ENCODE data around the gene KCNN1.
"Not testable (repeated sequence)": the region's sequence is repeated elsewhere in the genome, so short reads cannot be mapped to it uniquely, and the experiment has no call there.

KCNN1 gene

DNA sequence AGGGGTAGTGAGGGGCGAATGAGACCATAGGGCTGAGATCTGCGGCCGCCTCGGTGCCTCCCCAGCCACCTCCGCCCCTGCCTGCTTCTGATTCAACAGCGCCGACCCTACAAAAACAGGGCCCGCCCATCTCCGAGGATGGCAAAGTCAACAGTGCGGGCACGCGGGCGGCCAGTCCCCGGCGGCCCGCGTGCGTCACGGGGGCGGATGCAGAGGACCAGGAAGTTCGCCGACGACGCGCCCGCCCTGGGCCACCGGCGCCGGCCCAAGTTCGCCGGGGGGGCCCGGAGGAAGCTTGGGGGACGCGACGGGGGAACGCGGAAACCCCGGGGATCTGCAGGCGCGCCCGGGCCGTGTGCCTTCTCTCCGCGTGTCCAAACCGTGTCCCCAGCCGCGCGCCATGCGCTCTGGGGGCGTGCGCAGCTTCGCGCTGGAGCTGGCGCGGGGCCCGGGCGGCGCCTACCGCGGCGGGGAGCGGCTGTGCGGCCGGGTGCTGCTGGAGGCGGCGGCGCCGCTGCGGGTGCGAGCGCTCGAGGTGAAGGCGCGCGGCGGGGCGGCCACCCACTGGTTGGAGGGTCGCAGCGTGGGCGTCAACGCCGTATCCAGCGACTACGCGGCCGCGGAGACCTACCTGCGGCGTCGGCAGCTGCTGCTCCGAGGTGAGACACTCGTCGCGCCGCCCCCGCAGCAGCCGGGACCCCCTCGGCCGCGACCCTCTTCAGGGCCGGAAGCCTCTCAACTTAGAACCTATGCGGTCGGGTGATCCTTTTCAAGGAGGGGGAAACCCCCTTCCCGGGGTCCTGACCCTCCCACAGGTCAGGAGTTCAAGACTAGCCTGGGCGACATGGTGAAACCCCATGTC is 34.2 kb downstream of the KCNN1 start:
- no peak for DNase-seq (ENCODE audit: low read depth, low spot score)

DNA sequence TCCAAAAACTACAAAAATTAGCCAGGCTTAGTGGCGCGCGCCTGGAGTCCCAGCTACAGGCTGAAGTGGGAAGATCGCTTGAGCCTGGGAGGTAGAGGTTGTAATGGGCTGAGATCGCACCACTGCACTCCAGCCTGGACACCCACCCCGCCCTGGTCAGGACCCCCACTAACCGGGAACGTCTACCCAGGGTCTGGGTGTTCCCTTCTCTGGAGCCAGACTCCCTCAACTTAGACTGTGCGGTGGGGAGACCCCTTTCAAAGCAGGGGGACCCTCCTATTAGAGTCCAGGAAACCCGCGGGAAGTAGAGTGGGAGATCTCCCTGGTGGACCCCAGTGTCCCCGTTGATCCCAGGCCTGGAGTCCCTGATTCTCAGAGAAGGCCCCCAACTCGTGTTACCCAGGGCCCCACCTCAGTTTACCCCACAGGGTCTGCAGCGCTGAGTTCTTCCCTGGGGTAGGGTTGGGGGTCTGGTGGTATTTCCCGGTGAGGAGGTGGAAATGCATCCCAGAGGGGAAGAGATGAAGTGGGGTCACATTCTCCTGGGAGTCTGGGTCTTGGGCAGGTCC is 35.0 kb downstream of the KCNN1 start:
- no peak for DNase-seq (ENCODE audit: low read depth, low spot score)

DNA sequence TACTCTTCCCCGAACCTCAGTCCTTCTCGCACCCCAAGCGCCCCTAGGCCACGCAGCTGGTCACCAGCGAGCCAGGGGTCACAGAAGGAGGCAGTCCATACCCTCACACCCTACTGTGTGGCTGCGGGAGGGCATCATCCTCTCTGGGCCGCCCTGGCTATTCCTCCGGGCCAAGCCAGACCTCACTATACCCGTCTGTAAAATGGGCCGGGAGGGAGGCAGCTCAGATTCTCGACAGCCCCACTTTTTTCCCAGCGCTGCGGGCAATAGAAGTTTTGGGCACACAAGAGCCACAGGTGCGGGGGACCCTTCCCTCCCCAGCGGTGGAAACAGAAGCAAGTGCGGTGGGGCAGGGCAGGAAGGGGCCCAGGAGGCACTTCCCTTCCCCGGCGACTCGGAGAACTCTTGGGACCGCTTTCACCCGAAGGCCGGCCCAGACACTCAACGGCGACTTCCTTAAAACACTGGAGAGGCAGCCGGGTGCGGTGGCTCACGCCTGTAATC is 35.5 kb downstream of the KCNN1 start:
- no peak for DNase-seq (ENCODE audit: low read depth, low spot score)

DNA sequence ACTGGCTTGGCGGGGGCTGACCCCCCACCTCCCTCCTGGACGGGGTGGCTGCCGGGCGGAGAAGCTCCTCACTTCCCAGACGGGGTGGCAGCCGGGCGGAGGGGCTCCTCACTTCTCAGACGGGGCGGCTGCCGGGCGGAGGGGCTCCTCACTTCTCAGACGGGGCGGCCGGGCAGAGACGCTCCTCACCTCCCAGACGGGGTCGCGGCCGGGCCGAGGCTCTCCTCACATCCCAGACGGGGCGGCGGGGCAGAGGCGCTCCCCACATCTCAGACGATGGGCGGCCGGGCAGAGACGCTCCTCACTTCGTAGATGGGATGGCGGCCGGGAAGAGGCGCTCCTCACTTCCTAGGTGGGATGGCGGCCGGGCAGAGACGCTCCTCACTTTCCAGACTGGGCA is 38.8 kb downstream of the KCNN1 start:
- DNase-seq (ENCODE audit: low read depth, low spot score), result not testable (repeated sequence)

DNA sequence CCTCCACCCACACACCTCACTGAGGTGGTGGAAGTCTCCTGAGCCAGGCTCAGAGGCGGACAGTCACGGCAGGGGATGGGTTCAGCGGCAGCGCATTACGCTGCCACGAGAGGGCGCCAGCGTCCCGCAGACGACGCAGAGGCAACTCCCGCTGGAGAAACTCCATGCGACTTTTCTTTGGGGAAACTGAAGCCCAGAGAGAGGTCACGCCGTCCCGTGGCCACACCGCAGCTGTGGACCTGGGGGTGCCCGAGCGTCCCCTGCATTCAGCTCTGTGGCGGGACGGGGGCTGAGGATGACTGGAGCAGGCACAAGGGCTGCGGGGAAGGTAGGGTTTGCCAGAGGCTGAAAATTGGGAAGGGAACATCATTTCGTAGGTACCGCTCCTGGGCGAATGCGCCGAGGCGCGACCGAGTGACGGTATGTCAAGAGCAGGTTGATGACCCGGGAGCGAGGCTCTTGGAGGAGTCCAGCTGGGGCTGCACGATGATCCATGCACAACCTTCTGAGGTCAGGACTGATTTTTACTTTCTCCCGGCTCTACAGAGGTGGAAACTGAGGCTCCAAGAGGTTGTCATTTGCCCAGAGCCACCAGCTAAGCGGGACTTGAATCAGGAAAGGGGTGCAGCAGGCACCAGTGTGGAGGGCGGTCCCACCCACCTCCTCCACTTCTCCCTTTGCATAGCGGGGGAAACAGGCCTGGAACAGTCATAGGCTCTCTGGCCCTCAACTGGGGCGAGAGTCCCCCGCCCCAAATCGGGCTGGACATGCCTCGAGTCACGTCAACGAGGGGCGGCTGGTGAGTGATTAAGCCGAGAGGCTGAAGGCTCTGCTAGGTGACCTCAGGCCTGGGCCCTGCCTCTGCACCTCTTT is 40.4 kb downstream of the KCNN1 start:
- DNase-seq (ENCODE audit: low read depth, low spot score), result no peak

DNA sequence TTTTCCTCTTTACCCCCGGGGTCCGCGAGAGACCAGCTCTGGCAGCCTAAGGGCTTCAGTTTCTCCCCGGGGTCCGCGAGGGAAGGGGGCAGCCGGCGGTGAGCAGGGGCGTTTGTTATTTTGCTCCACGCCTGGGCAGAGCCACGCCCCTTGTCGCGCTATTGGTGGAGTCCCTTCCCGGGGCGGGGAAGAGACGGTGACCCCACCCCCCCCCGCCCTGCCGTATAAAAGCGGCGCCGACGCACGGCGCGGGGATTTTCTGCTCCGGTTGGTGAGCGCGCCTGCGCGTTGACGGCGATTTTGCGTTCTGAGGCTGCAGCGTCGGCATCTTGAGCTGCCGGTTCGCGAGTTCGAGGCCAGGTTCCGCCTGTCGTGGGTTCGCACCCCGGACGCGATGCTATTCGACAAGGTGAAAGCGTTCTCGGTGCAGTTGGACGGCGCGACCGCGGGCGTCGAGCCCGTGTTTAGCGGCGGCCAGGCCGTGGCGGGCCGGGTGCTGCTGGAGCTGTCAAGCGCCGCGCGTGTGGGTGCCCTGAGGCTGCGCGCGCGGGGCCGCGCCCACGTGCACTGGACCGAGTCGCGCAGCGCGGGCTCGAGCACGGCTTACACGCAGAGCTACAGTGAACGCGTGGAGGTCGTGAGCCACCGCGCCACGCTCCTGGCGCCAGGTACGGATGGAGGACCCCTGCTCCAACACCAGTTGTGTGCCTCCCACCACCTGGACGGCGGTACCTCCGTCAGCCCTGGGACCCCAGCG is 41.2 kb downstream of the KCNN1 start, which contains the start of gene ARRDC2:
ARRDC2 (plus strand) TSS at position 254 of the 757 bp plus-strand sequence; CDS start at position 395, 141 bp downstream.
- no peak for DNase-seq (ENCODE audit: low read depth, low spot score)

DNA sequence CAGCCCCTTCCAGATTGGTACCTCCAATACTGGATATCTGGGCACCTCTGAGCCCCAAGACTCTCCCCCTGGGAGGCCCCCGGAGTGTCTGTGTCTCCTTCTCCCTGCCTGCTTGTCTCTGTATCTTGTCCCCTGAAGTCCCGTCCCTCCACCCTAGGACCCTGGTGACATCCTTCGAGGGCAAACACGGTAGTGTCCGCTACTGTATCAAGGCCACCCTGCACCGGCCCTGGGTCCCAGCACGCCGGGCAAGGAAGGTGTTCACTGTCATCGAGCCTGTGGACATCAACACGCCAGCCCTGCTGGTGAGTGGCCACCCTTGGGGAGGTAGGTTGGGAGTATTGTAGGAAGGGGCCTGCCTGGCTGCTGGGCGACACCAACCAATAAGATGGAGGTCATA is 41.9 kb downstream of the KCNN1 start:
- no peak for DNase-seq (ENCODE audit: low read depth, low spot score)

DNA sequence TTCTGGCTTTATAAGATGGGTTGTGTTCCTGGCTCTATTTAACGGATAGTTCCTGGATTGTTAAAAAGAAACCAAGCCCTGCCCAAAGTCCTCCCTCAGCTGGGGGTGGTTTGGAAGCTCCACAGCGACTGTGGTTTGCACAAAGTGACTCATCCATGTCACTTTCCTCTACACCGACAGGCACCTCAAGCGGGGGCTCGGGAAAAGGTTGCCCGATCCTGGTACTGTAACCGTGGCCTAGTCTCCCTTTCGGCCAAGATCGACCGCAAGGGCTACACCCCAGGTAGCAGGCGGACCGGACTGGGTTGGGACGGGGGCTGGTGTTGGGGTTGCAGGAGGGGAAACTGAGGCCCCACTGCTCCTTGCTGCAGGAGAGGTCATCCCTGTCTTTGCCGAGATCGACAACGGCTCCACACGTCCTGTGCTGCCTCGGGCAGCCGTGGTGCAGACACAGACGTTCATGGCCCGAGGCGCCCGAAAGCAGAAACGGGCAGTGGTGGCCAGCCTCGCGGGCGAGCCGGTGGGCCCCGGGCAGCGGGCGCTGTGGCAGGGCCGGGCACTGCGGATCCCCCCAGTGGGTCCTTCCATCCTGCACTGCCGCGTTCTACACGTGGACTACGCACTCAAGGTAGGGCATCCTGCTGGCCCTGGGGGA is 42.6 kb downstream of the KCNN1 start:
- no peak for DNase-seq (ENCODE audit: low read depth, low spot score)

DNA sequence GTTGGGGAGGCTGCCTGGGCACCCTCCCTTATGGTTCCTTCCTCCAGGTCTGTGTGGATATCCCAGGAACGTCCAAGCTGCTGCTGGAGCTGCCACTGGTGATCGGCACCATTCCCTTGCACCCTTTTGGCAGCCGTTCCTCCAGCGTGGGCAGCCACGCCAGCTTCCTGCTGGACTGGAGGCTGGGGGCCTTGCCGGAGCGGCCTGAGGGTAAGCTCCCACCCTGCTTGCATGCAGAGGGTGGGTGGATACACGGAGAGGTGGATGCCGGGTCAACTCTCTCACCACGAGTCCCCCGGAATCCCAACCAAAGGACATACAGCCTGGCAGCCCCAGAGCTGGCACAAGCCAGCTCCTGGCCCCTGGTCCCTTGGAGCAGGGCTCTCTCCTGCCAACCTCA is 43.2 kb downstream of the KCNN1 start:
- DNase-seq (ENCODE audit: low read depth, low spot score), result no peak

DNA sequence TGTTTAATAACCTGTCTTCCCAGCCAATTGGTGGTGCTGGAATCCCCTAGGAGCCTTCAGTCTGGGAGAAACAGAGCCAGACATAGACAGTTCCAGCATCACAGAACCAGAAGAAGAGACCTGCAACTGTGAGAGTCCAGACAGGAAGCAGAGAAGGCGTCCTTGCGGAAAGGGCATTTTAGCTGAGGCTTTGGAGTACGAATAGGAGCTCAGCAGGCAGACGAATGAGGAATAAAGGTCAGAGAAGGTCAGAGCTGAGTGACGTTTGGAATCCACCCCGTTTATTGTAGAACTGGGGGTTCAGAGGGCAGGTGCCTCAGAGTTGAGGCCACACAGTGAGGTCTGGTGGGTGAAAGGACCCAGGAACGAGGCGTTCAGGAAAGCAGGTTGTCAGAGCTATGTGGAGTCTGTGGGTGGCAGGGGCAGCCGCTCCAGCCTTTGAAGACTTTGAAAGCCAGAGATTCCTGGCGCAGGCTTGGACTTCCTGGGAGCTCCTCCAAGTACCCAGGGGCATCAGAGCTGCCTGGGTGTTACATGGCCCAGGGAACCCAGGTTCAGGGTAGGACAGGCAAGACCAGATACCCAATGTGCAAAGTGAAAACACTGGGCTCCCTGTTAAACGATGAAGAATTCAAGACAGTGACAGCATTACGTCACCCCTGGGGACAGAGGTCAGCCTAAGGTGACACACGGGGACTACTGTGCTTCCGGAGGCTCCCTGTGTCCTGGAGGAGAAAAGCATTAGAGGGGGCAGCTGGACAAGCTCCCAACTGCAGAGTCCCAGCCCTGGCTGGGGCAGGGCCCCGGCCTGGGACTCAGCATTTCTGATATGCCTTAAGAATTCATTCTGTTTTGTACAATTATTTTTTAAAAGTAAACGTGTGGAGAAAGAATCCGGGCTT is 46.6 kb downstream of the KCNN1 start:
- DNase-seq (ENCODE audit: low read depth, low spot score), result no peak

DNA sequence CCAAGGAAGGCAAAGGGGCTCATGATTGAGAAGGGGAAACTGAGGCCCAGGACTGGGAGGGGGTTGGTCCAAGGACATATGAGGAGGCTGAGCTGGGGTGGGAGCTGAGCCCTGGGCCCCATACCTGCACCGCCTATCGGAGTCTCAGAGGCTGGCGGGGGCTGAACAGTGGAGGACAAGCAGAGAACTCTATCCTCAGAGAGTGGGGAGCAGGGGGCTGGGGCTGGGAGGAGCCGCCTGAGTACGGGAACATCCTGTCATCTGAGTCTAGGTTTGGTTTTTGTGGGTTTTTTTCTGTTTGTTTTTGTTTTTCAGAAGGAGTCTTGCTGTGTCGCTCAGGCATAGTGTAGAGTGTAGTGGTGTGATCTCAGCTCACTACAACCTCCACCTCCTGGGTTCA is 47.3 kb downstream of the KCNN1 start:
- no peak for DNase-seq (ENCODE audit: low read depth, low spot score)

DNA sequence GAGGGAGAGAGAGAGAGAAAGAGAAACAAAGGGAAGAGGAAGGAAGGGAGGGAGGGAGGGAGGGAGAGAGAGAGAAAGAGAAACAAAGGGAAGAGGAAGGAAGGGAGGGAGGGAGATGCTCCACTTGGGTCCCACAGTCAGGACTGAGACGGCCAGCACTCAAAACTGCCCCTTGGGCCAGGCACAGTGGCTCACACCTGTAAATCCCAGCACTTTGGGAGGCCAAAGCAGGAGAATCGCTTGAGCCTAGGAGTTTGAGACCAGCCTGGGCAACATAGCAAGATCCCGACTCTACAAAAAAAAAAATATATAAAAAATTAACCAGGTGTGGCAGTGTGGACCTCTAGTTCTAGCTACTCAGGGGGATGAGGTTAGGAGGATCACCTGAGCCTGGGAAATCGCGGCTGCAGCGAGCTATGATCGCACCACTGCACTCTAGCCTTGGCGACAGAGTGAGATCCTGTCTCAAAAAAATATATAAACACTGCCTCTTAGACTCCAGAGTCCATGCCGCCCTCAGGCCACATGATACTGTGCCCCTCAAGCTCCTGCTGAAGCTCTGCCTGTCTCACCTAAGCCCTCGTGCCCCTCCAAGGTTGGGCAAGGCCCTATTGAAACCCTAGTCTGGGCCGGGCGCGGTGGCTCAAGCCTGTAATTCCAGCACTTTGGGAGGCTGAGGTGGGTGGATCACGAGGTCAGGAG is 49.5 kb downstream of the KCNN1 start:
- no peak for DNase-seq (ENCODE audit: low read depth, low spot score)

DNA sequence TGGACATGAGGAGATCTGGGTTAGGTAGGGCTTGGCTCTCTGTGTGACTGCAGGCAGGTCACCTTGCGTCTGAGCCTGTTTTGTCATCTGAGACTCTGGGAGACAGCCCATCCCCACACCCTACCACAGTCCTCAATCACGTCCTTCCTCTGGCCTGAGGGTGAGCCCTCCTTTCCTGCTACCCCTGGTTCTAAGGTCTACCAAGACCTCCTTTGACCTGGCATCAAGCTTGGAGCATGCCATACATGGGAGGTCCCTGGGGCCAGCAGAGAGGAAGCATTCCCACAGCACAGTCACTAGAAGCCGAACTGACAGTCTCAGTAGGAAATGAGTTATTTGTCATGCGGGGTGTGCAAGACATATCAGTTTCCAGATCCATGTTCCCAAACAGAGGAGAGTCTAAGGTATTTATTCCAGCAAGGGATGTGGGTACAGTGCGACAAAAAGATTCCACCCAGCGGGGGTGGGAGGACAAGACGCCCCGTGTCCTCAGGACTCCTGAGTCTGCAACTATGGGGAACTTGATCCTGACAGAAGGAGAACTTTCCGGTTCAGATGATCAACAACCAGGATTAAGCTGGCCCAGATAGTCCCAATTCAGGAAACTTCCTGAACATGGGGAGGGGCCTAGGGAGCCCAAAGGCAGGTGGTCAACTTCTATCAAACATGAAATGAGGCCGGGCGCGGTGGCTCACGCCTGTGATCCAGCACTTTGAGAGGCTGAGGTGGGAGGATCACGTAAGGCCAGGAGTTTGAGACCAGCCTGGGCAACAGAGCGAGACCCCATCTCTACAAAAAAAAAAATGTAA is 50.6 kb downstream of the KCNN1 start:
- no peak for DNase-seq (ENCODE audit: low read depth, low spot score)

DNA sequence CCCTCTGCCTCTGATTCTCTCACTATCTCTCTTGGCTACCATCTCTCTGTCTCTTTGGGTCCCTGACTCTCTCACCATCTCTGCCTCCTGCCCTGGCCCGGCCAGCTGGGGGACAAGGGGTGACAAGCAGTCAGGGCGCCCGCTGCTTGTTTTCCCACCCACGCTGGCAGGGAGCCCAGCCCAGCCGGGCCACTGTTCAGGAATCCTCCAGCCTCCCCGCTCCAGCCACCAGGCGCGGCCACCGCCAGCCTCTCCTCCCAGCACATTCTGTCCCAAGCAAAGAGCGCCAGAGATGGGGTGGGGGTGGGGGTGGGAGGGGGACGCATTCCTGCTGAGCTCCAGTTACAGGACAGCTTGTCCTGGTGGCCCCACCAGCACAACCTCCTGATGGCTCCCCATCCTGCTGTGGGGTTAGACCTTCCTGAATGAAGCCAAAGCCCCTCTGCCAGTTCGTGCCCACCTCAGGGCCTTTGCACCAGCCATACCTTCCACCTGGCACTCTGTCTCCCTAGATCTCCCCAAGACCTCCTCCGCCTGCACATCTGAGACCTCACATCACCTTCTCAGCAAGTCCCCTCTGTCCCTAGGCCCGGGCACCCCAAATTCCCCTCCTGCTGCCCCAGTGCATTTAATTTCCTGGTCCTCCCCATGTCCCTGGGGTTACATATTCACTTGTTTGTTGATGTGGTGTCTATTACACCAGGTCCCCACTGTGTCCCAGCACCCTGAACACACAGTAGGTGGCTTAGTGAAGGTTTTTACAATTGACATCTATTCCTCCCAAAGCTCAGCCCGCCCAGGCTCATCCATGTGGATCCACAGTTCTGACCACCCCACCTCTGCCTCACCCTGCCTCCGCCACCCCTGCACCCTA is 53.5 kb downstream of the KCNN1 start:
- no peak for DNase-seq (ENCODE audit: low read depth, low spot score)

DNA sequence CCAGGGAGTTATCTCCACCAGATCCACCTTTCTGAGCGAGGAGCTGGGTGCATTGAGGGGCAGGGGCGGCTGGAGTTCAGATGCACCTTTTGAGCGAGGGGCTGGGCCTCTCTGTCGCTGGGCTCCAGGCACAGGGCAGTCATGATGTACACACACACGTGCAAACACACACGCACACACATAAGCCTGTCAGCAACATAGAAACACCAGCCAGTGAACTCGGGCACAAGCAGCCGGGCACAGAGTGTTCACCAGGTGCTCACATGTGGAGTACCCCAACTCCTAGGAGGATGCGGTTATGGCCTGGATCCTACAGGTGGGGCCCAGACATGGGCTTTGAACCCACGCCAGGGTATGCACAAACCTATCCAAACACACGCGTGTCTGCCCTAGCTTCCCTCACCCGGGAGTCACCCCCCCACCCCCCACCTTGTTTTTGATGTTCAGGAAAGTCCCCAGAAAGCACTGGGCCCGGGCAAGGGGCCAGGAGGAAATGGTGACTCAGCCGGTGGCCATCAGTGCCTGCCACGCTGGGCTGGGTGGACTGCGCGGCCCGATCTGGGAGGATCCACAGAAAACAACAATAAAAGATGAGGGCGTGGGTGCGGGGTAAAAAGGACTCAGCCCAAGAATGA is 54.3 kb downstream of the KCNN1 start:
- DNase-seq (ENCODE audit: low read depth, low spot score), result no peak

DNA sequence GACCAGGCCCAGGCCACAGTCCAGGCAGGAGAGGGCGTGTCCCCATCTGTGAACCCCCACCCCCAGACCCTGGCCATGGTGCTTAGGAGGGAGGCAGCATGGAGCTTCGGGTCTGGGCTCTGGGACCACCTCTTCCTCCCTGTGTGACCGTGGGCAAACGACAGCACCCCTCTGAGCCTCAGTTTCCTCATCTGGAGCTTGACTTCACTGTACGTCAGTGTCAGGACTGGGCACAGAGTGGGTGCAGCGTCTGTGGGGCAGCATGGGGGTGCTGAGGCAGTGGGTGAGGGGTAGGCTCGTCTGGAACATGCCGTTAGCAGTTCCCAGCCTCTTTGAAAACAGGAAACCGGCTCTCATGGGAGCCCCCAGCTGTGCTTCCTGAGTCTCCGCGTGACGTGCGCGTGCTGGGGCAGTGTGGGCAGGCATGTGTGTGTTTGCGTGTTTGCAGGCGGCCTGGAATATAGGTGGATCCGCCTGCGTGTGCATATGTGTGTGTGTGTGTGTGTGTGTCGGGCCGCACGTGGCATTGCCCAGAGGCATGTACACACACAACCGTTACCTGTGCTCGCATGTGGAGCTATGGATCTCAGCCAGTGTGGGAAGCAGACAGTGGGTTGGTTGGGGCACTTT is 56.8 kb downstream of the KCNN1 start:
- DNase-seq (ENCODE audit: low read depth, low spot score), result no peak
